GM12878 (cell line): Measurements from ENCODE around the gene CDC42BPA. TPM values are rescaled to one million over a fixed set of nuclear protein-coding genes. Genes with fewer than 3 reads are reported as not detected.

Source experiments
- ATAC-seq: fragments of 200-7000 bp; cut with Tn5 transposase; 3 replicates; pipeline ENCODE4 v1.9.1; 2020; ENCODE audit warnings: mild to moderate bottlenecking, moderate library complexity
- BruUV-seq: library from RNA; stranded (reverse); fragments of 400-500 nt; replicated peaks from 2 replicates; lab custom pipeline; 2021; lab: Mats Ljungman, UMichigan
- CTCF ChIA-PET: fragments of 300-600 bp; sonication (Branson Sonifier 250); formaldehyde crosslinking; extraction: SDS; loops from one replicate; lab custom pipeline; 2021; ENCODE audit warnings: inconsistent platforms; lab: Yijun Ruan, JAX
- POLR2A ChIA-PET: fragments of 350-600 bp; formaldehyde crosslinking; extraction: SDS; loops from one replicate; lab custom pipeline; 2021; ENCODE audit warnings: inconsistent platforms; lab: Charles Lee
- RAD21 ChIA-PET: fragments of 300-600 bp; sonication (Branson Sonifier 250); formaldehyde crosslinking; loops from one replicate; lab custom pipeline; 2023; ENCODE audit warnings: antibody characterized with exemption; ENCODE audit not compliant: unreplicated experiment; lab: Charles Lee
- SMC1A ChIA-PET: fragments of 300-600 bp; sonication (Branson Sonifier 250); formaldehyde crosslinking; loops from one replicate; lab custom pipeline; 2023; ENCODE audit not compliant: unreplicated experiment, uncharacterized antibody; lab: Charles Lee
- DNase-seq: peaks from one replicate; pipeline ENCODE4 v3.0.0-alpha.2; 2011; ENCODE audit warnings: low read depth, low spot score
- FAIRE-seq: peaks from 3 replicates; lab custom pipeline; 2011; peaks lifted over from hg19 to GRCh38; lab: Jason Lieb, UNC
- H2AFZ ChIP-seq: 2 replicates; pipeline ENCODE4 v1.6.0; 2011; ENCODE audit warnings: low read depth, low read length, control low read depth; ENCODE audit not compliant: control insufficient read depth
- H3K27ac ChIP-seq: 2 replicates; pipeline ENCODE4 v1.5.1; 2011; ENCODE audit warnings: control low read depth; ENCODE audit not compliant: control insufficient read depth, insufficient read depth
- H3K27me3 ChIP-seq, 2 experiments: replicated peaks in 1 of 2; 2 replicates each; pipeline versions ENCODE4 v1.6.0 to v1.6.1; 2011; ENCODE audit warnings: low read length in 1 of 2; ENCODE audit not compliant: control insufficient read depth in 2 of 2, insufficient read depth in 2 of 2
- H3K36me3 ChIP-seq, 2 experiments: 2 replicates each; pipeline ENCODE4 v1.5.1; 2011; ENCODE audit warnings: low read length in 1 of 2; ENCODE audit not compliant: control insufficient read depth in 2 of 2, insufficient read depth in 2 of 2
- H3K4me1 ChIP-seq: 2 replicates; pipeline ENCODE4 v1.6.1; 2011; ENCODE audit warnings: mild to moderate bottlenecking, low read length, moderate library complexity, mixed read lengths; ENCODE audit not compliant: control insufficient read depth, insufficient read depth
- H3K4me2 ChIP-seq: 2 replicates; pipeline ENCODE4 v1.6.0; 2011; ENCODE audit warnings: control low read depth; ENCODE audit not compliant: control insufficient read depth, insufficient read depth
- H3K4me3 ChIP-seq: fragments of 200-600 bp; sonication (generic); 2 replicates; pipeline ENCODE4 v1.5.1; 2016
- H3K79me2 ChIP-seq: 2 replicates; pipeline ENCODE4 v1.6.0; 2011; ENCODE audit warnings: low read length; ENCODE audit not compliant: control insufficient read depth, insufficient read depth
- H3K9ac ChIP-seq: 2 replicates; pipeline ENCODE4 v1.8.0; 2011; ENCODE audit warnings: low read length, control low read depth, mixed read lengths; ENCODE audit not compliant: control insufficient read depth, insufficient read depth
- H3K9me3 ChIP-seq: replicated peaks from 3 replicates; pipeline ENCODE4 v1.5.1; 2011; ENCODE audit warnings: mild to moderate bottlenecking, low read length; ENCODE audit not compliant: control insufficient read depth, insufficient read depth
- H4K20me1 ChIP-seq: 2 replicates; pipeline ENCODE4 v1.6.0; 2011; ENCODE audit not compliant: control insufficient read depth, insufficient read depth
- BMI1 ChIP-seq: fragments of 450-650 bp; IDR thresholded peaks from 2 replicates; pipeline ENCODE4 v1.6.1; 2016; ENCODE audit warnings: mild to moderate bottlenecking, moderate library complexity, borderline replicate concordance
- BRCA1 ChIP-seq: IDR thresholded peaks from 2 replicates; pipeline ENCODE4 v1.6.1; 2011; ENCODE audit warnings: low read depth, low read length, improper control_type of control experiment
- CHD4 ChIP-seq: fragments of 200-600 bp; sonication (generic); IDR thresholded peaks from 2 replicates; pipeline ENCODE4 v1.6.1; 2016; ENCODE audit warnings: mild to moderate bottlenecking
- EP300 ChIP-seq, 2 experiments: fragments of 150-350 bp in 1 of 2; IDR thresholded peaks; 2 replicates each; pipeline ENCODE4 v1.6.1; 2011 to 2012; ENCODE audit warnings: low read depth in 2 of 2, low read length in 2 of 2, borderline replicate concordance in 1 of 2, improper control_type of control experiment in 1 of 2, inconsistent platforms in 1 of 2; ENCODE audit not compliant: control insufficient read depth in 1 of 2
- IKZF1 ChIP-seq: fragments of 450-650 bp; conservative IDR thresholded peaks from 2 replicates; pipeline ENCODE4 v1.6.1; 2017; ENCODE audit warnings: antibody characterized with exemption, mild to moderate bottlenecking
- MTA2 ChIP-seq: fragments of 450-650 bp; IDR thresholded peaks from 2 replicates; pipeline ENCODE4 v1.6.1; 2016; ENCODE audit warnings: low read depth, mild to moderate bottlenecking, moderate library complexity
- MYC ChIP-seq: IDR thresholded peaks from 2 replicates; pipeline ENCODE4 v1.6.1; 2011; ENCODE audit warnings: mild to moderate bottlenecking, low read length, moderate library complexity, inconsistent platforms; ENCODE audit not compliant: insufficient read depth, insufficient replicate concordance, insufficient read length, severe bottlenecking
- POU2F2 ChIP-seq: IDR thresholded peaks from 3 replicates; pipeline ENCODE4 v1.6.1; 2011; ENCODE audit warnings: low read depth, mild to moderate bottlenecking, low read length, borderline replicate concordance
- SMAD5 ChIP-seq: IDR thresholded peaks from 2 replicates; pipeline ENCODE4 v1.6.1; 2016; ENCODE audit warnings: antibody characterized with exemption, low read depth
- STAT3 ChIP-seq: IDR thresholded peaks from 2 replicates; pipeline ENCODE4 v1.6.1; 2011; ENCODE audit warnings: low read depth, low read length, improper control_type of control experiment
- ZBED1 ChIP-seq: IDR thresholded peaks from 2 replicates; pipeline ENCODE4 v1.6.1; 2016; ENCODE audit warnings: borderline replicate concordance
- ZNF217 ChIP-seq: fragments of 450-650 bp; IDR thresholded peaks from 2 replicates; pipeline ENCODE4 v1.6.1; 2017; ENCODE audit warnings: antibody characterized with exemption, mild to moderate bottlenecking
- WGBS: methylation state at CpG from one replicate; pipeline ENCODE4 v1.1.6; 2016; ENCODE audit warnings: low lambda C conversion rate; ENCODE audit not compliant: insufficient replicate concordance, insufficient coverage; ENCODE audit errors: missing lambda C conversion rate; 5-methylcytosine and 5-hydroxymethylcytosine counted together
- in situ Hi-C: fragments of 300-500 bp; cut with MboI; formaldehyde crosslinking; loops from 9 replicates; pipeline ENCODE4 v1.14.3; 2018; ENCODE audit warnings: mixed read lengths
- intact Hi-C: fragments of 100-400 bp; cut with micrococcal nuclease; formaldehyde crosslinking; loops from one replicate; pipeline ENCODE4 v1.14.2; 2022; ENCODE audit not compliant: unreplicated experiment
- polyA plus RNA-seq, 11 experiments: library from polyadenylated mRNA; depleted of rRNA in 4 of 11; unstranded in 6 of 11; stranded (reverse) in 5 of 11; fragments of >200 nt; fragmentation: Nextera tagmentation in 4 of 11; fragmentation: Illumina TruSeq in 1 of 11; extraction: Ambion mirVana in 4 of 11; extraction: Trizol in 1 of 11; gene quantifications; 1 replicate in 1 of 11; 2 replicates in 10 of 11; pipeline versions ENCODE4 v1.2.1 to v1.2.3, GENCODE V29; 2011 to 2016; ENCODE audit warnings: inconsistent platforms in 2 of 11, missing spikeins in 2 of 11, low read depth in 1 of 11
- total RNA-seq, 4 experiments: library from RNA; depleted of rRNA in 3 of 4; stranded (reverse); fragments of >200 nt in 3 of 4; fragmentation: Illumina TruSeq in 1 of 4; extraction: Trizol in 1 of 4; gene quantifications; 2 replicates each; pipeline versions ENCODE4 v1.2.1 to v1.2.3, GENCODE V29; 2013 to 2021
- TF ChIP-seq, protein P1 (sequence below): IDR thresholded peaks from 2 replicates; pipeline ENCODE4 v1.6.1; 2011; ENCODE audit warnings: mild to moderate bottlenecking, low read depth, low read length, moderate library complexity; ENCODE audit not compliant: insufficient replicate concordance
- TF ChIP-seq, protein P2 (sequence below): fragments of 450-650 bp; IDR thresholded peaks from 2 replicates; pipeline ENCODE4 v1.6.1; 2017; ENCODE audit warnings: borderline replicate concordance
- TF ChIP-seq, protein P3 (sequence below): fragments of 450-650 bp; formaldehyde crosslinking; IDR thresholded peaks from 2 replicates; pipeline ENCODE4 v1.4.0; 2020; ENCODE audit warnings: mild to moderate bottlenecking, moderate library complexity
- TF ChIP-seq, protein P4 (sequence below): IDR thresholded peaks from 2 replicates; pipeline ENCODE4 v1.6.1; 2012; ENCODE audit warnings: mild to moderate bottlenecking, low read depth, low read length

Gene CDC42BPA
- total and polyA plus RNA-seq, 10 of the 15 experiments (the other 5 are each of a cell fraction or from before 2014, with no cell fraction given), result 0.02 to 0.52 (median 0.10) TPM

- Histone ChIP-seq H3K79me2 (no peaks in the 10 kb centered on the region), H3K27me3 (no peaks in the 10 kb centered on the region), H3K9me3 (no peaks in the 10 kb centered on the region), H3K4me3 (no peak overlapping the region), H4K20me1 (no peaks in the 10 kb centered on the region), H3K4me2 (no peak overlapping the region), H3K36me3 (no peaks in the 10 kb centered on the region), H3K27ac (no peak overlapping the region), H3K4me1 (no peaks in the 10 kb centered on the region), H2AFZ (no peak overlapping the region), H3K9ac (no peak overlapping the region)
- ChIA-PET RAD21 (no interaction called here), POLR2A (no interaction called here), SMC1A (no interaction called here), CTCF (no interaction called here)
- WGBS, result 87% methylated on average over 6 of the region's 6 CpGs
- intact Hi-C loops, result no loop called here
- ATAC-seq (no peak), DNase-seq (no peak), FAIRE-seq (no peak)
- no TSS peak for BruUV-seq
- in situ Hi-C loops, result no loop called here
- TF ChIP-seq MTA2 (no peak), MYC (no peak), BRCA1 (no peak), CHD4 (no peak), ZNF217 (no peak), ZBED1 (no peak), BMI1 (no peak), POU2F2 (no peak), SMAD5 (no peak), EP300 (IDR thresholded peaks at IDR 0.05; ENCODE audit: borderline replicate concordance in 1 of 2, control insufficient read depth in 1 of 2, low read depth in 2 of 2, low read length in 2 of 2) (no peak), STAT3 (no peak), IKZF1 (no peak)
- TF ChIP-seq, protein P1, sequence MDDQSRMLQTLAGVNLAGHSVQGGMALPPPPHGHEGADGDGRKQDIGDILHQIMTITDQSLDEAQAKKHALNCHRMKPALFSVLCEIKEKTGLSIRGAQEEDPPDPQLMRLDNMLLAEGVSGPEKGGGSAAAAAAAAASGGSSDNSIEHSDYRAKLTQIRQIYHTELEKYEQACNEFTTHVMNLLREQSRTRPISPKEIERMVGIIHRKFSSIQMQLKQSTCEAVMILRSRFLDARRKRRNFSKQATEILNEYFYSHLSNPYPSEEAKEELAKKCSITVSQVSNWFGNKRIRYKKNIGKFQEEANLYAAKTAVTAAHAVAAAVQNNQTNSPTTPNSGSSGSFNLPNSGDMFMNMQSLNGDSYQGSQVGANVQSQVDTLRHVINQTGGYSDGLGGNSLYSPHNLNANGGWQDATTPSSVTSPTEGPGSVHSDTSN, result no peak
- TF ChIP-seq, protein P2, sequence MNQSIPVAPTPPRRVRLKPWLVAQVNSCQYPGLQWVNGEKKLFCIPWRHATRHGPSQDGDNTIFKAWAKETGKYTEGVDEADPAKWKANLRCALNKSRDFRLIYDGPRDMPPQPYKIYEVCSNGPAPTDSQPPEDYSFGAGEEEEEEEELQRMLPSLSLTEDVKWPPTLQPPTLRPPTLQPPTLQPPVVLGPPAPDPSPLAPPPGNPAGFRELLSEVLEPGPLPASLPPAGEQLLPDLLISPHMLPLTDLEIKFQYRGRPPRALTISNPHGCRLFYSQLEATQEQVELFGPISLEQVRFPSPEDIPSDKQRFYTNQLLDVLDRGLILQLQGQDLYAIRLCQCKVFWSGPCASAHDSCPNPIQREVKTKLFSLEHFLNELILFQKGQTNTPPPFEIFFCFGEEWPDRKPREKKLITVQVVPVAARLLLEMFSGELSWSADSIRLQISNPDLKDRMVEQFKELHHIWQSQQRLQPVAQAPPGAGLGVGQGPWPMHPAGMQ, result no peak
- TF ChIP-seq, protein P3, sequence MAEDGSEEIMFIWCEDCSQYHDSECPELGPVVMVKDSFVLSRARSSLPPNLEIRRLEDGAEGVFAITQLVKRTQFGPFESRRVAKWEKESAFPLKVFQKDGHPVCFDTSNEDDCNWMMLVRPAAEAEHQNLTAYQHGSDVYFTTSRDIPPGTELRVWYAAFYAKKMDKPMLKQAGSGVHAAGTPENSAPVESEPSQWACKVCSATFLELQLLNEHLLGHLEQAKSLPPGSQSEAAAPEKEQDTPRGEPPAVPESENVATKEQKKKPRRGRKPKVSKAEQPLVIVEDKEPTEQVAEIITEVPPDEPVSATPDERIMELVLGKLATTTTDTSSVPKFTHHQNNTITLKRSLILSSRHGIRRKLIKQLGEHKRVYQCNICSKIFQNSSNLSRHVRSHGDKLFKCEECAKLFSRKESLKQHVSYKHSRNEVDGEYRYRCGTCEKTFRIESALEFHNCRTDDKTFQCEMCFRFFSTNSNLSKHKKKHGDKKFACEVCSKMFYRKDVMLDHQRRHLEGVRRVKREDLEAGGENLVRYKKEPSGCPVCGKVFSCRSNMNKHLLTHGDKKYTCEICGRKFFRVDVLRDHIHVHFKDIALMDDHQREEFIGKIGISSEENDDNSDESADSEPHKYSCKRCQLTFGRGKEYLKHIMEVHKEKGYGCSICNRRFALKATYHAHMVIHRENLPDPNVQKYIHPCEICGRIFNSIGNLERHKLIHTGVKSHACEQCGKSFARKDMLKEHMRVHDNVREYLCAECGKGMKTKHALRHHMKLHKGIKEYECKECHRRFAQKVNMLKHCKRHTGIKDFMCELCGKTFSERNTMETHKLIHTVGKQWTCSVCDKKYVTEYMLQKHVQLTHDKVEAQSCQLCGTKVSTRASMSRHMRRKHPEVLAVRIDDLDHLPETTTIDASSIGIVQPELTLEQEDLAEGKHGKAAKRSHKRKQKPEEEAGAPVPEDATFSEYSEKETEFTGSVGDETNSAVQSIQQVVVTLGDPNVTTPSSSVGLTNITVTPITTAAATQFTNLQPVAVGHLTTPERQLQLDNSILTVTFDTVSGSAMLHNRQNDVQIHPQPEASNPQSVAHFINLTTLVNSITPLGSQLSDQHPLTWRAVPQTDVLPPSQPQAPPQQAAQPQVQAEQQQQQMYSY (CRISPR knock-in tag), result no peak
- TF ChIP-seq, protein P4, sequence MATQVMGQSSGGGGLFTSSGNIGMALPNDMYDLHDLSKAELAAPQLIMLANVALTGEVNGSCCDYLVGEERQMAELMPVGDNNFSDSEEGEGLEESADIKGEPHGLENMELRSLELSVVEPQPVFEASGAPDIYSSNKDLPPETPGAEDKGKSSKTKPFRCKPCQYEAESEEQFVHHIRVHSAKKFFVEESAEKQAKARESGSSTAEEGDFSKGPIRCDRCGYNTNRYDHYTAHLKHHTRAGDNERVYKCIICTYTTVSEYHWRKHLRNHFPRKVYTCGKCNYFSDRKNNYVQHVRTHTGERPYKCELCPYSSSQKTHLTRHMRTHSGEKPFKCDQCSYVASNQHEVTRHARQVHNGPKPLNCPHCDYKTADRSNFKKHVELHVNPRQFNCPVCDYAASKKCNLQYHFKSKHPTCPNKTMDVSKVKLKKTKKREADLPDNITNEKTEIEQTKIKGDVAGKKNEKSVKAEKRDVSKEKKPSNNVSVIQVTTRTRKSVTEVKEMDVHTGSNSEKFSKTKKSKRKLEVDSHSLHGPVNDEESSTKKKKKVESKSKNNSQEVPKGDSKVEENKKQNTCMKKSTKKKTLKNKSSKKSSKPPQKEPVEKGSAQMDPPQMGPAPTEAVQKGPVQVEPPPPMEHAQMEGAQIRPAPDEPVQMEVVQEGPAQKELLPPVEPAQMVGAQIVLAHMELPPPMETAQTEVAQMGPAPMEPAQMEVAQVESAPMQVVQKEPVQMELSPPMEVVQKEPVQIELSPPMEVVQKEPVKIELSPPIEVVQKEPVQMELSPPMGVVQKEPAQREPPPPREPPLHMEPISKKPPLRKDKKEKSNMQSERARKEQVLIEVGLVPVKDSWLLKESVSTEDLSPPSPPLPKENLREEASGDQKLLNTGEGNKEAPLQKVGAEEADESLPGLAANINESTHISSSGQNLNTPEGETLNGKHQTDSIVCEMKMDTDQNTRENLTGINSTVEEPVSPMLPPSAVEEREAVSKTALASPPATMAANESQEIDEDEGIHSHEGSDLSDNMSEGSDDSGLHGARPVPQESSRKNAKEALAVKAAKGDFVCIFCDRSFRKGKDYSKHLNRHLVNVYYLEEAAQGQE, result no peak
Observed at GRCh38 chr1:226948480-226948879, 369.8 kb downstream of the CDC42BPA start.
